ENCODE results near the gene ZBTB26. TPM values are rescaled to one million over a fixed set of nuclear protein-coding genes. Genes with fewer than 3 reads are reported as not detected.

Gene ZBTB26
- total and polyA plus RNA-seq, 8 donors, result 1.5 to 14.7 (median 6.1) TPM

DNA sequence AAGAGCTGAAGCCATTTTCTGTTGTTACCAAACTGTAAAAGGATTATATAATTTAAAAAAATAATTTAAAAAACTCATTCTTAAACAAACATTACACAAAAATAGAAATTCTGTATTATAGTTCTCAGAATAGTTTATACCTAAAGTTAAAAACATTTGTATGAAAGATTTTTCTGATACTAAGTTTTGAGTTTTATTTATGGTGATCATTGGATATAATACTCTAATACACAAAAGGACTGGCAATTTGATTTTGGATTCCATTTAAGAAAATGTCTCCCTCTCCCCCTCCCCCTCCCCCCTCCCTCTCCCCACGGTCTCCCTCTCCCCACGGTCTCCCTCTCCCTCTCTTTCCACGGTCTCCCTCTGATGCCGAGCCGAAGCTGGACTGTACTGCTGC, 65.2 kb downstream of the ZBTB26 start:
- Histone ChIP-seq H3K36me3 (peaks cover 0 to 53% (median 51%) of the 10 kb centered on the region in 4 donors), H3K9me3 (no peaks in the 10 kb centered on the region), H3K27me3 (no peaks in the 10 kb centered on the region), H3K27ac (no peak overlapping the region), H3K4me3 (no peak overlapping the region), H3K4me1 (no peaks in the 10 kb centered on the region)
- no peak for DNase-seq
- TF ChIP-seq POLR2A (IDR thresholded peaks at IDR 0.05), result no peak
- TF ChIP-seq, protein P1, sequence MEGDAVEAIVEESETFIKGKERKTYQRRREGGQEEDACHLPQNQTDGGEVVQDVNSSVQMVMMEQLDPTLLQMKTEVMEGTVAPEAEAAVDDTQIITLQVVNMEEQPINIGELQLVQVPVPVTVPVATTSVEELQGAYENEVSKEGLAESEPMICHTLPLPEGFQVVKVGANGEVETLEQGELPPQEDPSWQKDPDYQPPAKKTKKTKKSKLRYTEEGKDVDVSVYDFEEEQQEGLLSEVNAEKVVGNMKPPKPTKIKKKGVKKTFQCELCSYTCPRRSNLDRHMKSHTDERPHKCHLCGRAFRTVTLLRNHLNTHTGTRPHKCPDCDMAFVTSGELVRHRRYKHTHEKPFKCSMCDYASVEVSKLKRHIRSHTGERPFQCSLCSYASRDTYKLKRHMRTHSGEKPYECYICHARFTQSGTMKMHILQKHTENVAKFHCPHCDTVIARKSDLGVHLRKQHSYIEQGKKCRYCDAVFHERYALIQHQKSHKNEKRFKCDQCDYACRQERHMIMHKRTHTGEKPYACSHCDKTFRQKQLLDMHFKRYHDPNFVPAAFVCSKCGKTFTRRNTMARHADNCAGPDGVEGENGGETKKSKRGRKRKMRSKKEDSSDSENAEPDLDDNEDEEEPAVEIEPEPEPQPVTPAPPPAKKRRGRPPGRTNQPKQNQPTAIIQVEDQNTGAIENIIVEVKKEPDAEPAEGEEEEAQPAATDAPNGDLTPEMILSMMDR (IDR thresholded peaks at IDR 0.05), result no peak
- 90% methylated on average over 5 of the region's 5 CpGs; no CpG with 5 or more reads in 4 of the 5 donors for WGBS, 5 donors
- intact Hi-C loops (cut with DNase I; ENCODE audit: low total_unique reads), result no loop called here

Small RNA genes within 50 kb of the gene (small RNA-seq; reads per million reads assigned to genes)
- 0 reads per million in 4 donors for gene RNY1P15
- gene SNORD90, result 1,281 to 1,926 (median 1,800) reads per million in 4 donors

Other genes starting within 250 kb of the ZBTB26 start
- gene OR1L4, start 207.5 kb downstream of the ZBTB26 start, total RNA-seq, result not detected
- not detected for gene OR1L4, start 207.5 kb downstream of the ZBTB26 start, polyA plus RNA-seq
- gene OR1L6, start 189.2 kb downstream of the ZBTB26 start, total RNA-seq, result not detected
- gene OR1L6, start 189.2 kb downstream of the ZBTB26 start, polyA plus RNA-seq, result not detected
- gene OR5C1, start 142.6 kb downstream of the ZBTB26 start, total RNA-seq, result not detected
- gene OR5C1, start 142.6 kb downstream of the ZBTB26 start, polyA plus RNA-seq, result not detected
- not detected for gene OR1K1, start 131.4 kb downstream of the ZBTB26 start, total RNA-seq
- not detected for gene OR1K1, start 131.4 kb downstream of the ZBTB26 start, polyA plus RNA-seq
- gene PDCL, start 102.9 kb downstream of the ZBTB26 start, total RNA-seq, result 10 to 100 TPM in 3 of 5 donors, 1 to 10 TPM in 2; 5.8 to 35.4 (median 11.6) TPM
- gene PDCL, start 102.9 kb downstream of the ZBTB26 start, polyA plus RNA-seq, result 10 to 100 TPM in 1 of 3 donors, 1 to 10 TPM in 2; 5.5 to 11.8 (median 10.0) TPM
- 10 to 100 TPM; 18.8 to 66.3 (median 28.1) TPM for gene RC3H2, start 26.2 kb downstream of the ZBTB26 start, total RNA-seq
- gene RC3H2, start 26.2 kb downstream of the ZBTB26 start, polyA plus RNA-seq, result 10 to 100 TPM in 1 of 3 donors, 1 to 10 TPM in 2; 5.8 to 13.4 (median 9.2) TPM
- gene ZBTB6, start 18.2 kb downstream of the ZBTB26 start, total RNA-seq, result 10 to 100 TPM in 2 of 5 donors, 1 to 10 TPM in 3; 2.9 to 21.3 (median 6.4) TPM
- gene ZBTB6, start 18.2 kb downstream of the ZBTB26 start, polyA plus RNA-seq, result 1 to 10 TPM; 2.3 to 4.9 (median 3.1) TPM
- 100 to 1,000 TPM in 2 of 5 donors, 10 to 100 TPM in 3; 25.8 to 157 (median 52.3) TPM for gene RABGAP1, start 9.5 kb upstream of the ZBTB26 start, total RNA-seq
- 10 to 100 TPM in 1 of 3 donors, 1 to 10 TPM in 2; 7.0 to 12.7 (median 10.0) TPM for gene RABGAP1, start 9.5 kb upstream of the ZBTB26 start, polyA plus RNA-seq
- 1 to 10 TPM in 1 of 5 donors, not detected in 4; 7.0 TPM for gene GPR21, start 102.2 kb upstream of the ZBTB26 start, total RNA-seq
- gene GPR21, start 102.2 kb upstream of the ZBTB26 start, polyA plus RNA-seq, result not detected